Astrocyte of the hippocampus (primary cell): Measurements from ENCODE around the gene MAPK10.
"Not testable (repeated sequence)": the region's sequence is repeated elsewhere in the genome, so short reads cannot be mapped to it uniquely, and the experiment has no call there.

Source experiments
- DNase-seq: peaks from one replicate; pipeline ENCODE4 v3.0.0; 2011; ENCODE audit warnings: low read depth, low spot score

MAPK10 gene

DNA sequence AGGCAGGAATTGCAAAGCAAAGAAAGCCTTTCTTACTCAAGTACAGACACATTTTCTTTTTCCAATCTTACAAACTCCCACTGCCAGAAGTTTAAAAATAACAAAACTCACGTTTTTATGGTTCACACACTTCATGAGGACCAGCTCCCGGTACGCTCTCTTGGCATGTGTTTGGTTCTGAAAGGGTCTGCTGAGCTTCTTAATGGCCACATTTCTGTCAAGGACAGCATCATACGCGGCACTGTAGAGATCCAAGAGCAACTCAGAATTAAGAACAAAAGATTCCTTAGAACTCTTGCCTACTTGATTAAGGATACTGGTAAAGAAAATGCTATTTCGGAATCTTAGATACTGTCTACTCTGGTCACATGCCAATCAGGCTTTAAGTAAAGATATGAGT lies 252.7 kb downstream of the MAPK10 start:
- no peak for DNase-seq

DNA sequence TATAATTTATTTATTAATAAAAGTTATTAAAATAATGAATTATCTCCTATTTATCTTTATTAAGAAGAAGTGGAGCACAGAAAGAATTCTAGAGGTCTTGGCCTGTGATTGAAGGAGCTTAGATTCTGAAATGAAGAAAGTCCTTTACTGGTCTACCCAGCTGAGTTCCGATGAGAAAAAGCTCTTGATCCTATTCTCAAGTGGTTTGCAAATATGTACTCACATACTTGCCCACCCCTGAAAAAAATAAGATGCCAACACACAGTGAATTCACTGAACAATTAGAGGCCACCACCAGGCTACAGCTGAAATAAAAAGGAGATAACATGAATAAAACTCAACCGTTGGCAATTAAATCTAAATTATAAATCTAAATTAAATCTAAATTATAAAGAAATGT lies 253.4 kb downstream of the MAPK10 start:
- no peak for DNase-seq

DNA sequence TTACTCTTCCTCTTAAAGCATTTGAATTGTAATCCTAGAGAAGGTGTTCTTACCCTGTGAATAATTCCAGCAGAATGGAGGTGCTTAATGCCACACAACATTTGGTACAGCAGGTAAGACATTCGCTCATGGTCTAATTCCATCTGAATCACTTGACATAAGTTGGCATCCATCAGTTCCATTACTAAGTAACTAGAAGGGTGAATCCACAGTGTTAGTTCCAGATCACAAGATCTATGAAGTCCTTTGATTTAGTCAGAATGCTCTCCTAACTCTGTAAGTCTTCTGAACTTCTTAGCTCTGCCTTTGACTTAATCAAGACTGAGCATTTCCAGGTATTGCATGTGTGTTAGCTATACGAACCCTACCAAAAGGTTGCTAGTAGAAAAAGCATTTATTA lies 258.0 kb downstream of the MAPK10 start:
- no peak for DNase-seq

DNA sequence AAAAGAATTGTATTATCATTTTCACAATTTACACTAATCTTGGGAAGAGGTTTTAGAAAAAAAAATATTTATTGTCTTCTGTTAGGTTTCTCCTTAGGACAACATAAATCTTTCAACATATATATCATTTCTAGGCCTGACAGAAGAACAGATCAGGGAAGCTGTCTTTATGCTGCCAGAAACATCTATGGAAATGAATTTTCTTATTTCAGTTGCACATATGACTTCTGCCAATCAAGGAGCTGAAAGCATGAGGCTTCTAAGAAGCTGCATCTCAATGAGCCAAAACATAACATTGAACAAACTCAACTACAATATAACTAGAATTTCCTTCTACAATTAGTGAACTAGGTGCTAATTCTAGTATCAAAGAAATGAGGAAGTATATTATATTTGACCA lies 258.4 kb downstream of the MAPK10 start:
- no peak for DNase-seq

DNA sequence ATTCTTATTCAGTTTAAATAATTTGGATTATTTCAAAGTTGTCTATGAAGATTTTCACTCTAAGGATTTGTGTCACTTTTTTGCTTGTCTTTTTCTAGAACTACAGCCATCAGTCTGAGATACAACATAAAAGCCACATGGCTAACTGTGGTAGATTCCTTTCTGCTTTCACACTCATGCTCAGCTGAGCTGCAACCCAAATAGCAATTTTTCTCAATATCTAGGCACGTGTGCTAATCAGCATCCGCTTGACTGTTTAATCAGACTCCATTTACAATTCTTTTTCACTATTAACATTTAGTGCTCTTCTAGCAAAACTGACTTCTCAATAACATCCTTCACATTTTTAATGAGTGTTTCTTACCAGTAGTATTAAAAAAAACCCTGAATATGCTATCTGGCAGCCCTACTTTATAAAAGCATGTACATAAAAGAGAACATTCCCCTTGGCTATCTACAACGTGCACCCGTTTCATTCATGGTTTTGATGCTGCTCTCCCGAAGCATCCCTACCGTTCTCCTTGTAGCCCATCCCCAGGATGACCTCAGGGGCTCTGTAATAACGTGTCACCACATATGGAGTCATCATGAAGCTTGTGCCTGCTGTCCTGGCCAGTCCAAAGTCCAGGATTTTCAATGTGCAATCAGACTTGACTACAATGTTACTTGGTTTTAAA lies 259.2 kb downstream of the MAPK10 start:
- DNase-seq, result no peak

DNA sequence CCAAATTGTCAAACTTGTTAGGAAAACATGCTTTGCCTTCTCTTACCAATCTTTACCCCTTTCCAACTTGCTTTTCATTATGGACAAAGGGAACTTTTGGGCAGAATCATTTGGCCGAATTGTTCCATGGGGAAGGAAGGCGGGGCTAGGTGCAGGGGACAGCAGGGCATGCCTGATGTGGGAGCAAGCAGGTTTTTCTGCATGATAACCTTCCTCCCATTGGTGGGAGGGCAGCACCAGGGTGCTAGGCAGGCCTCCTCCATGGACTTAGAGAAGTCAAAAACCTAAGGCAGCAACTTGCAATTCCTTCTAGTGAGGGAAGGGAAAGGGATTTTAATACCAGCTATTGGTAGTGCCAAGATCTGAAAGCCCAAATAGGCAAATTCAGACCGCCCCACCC lies 260.5 kb downstream of the MAPK10 start:
- DNase-seq, result no peak

DNA sequence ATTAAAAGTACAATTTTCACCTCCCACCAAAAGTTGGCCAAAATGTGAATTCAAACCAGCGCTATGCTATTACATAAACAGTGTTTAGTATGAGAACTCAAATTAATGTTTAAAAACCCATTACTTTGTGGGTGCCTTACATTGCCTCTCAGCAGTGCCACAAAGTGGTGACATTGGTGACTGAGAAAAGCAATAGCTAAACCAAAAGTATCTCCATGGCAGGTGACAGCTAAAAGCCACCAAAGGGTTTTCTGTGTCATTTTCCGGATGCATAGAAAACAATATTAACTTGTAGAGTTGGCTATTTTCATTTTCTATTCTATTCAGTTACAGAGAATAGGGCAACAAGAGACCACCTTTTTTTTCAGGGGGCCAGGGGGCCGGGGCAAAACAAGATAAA lies 261.2 kb downstream of the MAPK10 start:
- DNase-seq, result no peak

DNA sequence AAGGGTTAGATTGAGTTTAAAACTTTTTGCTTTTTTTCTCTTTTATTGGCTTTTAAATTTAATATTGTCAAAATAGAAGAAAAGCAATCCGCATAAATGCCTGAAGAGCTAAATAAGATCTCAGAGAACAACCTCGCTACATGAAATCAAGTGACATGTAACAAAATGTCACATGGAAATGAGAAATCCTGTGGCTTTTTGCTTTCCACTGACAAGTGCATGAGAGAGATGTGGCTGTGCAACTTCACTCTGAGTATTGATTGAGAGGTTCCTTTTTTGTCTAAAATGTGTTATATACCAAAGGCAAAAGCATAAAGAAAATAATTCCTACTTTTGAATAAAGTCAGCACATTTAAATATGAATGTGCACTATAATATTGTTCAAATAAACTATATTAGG lies 263.5 kb downstream of the MAPK10 start:
- no peak for DNase-seq

DNA sequence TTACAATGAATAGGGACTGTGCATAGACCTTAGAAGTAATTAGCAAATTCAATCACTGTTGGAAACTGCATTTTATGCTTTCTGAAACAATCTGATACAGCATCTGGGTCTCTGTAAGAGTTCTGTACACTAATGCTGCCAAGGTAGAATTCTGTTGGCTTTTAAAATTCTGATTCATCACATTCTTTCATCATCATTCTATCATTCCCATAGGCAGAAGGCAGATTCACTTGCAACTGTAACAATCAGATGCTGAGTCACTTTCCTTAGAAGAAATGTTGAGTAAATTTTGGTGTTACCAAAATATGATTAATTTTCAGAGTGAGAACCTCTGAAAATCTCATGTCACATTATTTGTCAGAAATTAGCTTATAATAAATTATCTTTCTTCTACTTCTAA lies 267.2 kb downstream of the MAPK10 start:
- peak; percentile 27 for DNase-seq

DNA sequence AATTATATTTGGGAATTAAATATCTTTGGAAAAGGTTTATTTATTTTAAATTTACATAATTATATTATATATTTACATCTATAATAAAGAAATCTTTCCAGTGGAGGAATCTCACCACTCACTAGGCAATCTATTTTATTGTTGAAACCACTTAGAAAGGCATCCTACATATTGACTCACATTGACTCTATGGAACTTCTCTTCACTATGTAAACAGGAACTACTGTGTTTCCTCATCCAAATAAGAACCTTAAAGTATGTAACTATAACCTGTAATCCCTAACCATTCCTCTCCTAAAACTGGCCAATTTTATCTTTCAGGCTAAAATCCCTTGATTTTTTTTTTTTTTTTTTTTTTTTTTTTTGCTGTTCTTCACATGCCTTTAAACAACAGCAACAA lies 268.7 kb downstream of the MAPK10 start:
- DNase-seq, result no peak

DNA sequence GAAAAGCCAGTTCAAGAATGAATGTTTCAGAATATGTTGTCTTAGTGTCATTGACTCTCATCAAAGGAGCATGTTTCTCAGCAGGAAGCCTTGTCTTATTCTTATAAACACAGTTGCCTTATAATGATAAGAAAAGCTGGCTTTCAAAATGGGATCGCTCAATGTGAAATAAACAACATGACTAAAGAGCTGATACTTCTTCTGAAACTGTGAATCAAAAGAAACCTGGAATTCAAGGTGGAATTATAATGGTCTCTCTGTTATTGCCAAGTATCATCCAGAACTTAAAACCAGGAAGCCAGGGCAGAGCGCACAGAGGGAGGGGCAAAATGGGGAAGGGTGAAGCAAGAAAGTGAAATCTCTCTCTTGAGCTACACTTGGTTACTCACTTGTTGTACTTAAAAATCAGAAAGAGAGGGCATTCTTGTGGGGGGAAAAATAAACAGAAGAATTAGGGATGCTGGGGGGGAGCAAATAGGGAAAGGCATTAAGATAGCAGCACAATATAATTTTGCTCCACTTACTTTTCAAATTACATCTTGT lies 270.0 kb downstream of the MAPK10 start:
- DNase-seq, result no peak

DNA sequence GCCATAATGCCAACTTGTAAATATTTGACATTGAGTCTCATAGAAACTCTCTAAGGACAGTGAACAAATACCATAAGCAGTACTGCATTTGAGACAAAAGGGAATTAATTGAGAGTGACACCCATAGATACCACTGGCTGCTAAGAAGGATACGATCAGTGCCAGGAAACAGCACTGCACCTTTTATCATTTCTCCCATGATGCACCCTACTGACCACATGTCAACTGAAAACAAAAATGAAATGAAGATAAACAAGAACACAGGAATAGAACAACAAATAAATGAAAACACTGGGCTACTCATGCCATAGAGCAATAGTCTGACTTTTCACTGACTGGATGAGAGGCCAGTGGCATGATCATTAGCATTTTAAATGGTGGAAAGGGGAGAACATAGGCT lies 270.8 kb downstream of the MAPK10 start:
- DNase-seq, result no peak

DNA sequence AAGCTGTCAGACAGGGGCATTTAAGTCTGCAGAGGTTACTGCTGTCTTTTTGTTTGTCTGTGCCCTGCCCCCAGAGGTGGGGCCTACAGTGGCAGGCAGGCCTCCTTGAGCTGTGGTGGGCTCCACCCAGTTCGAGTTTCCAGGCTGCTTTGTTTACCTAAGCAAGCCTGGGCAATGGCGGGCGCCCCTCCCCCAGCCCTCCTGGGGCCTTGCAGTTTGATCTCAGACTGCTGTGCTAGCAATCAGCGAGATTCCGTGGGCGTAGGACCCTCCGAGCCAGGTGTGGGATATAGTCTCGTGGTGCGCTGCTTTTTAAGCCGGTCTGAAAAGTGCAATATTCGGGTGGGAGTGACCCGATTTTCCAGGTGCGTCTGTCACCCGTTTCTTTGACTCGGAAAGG lies 284.1 kb downstream of the MAPK10 start:
- DNase-seq, result not testable (repeated sequence)

DNA sequence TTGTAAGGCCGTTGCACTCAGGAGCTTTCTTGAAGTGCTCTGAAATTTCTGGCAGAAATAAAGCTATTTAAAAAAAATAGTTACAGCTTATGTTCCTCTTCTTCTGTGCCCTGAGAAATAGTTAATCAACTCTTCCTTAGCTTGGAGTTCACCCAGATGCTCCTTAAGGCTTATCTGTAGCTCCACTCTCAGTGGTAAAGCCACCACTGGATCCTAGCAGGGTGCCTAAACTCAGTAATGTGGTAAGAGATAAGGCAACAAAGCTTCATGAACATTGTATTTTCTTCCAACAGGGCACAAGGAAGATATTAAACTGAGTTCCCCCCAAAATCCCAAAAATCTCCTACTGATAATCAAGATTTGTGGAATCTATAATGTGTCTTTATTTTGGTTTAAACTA lies 299.5 kb downstream of the MAPK10 start:
- no peak for DNase-seq

DNA sequence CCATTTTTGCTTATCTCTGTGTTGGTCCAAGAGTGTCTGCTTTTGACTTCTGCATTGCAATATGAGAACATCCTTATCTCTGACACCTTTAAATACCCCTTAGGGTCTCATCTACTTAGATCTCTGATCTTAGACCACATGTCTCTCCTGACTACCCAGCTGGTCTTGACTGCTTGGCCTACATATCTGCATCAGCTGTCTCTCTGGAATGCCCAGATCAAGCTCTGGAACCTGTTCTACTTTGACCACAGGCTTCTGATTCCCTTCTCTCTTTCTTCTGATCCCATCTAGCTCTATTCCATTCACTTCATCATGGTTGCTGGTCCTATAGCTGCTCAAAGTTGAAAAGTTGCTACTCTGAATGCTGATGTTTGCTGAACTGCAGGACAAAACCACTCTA lies 301.2 kb downstream of the MAPK10 start:
- no peak for DNase-seq

DNA sequence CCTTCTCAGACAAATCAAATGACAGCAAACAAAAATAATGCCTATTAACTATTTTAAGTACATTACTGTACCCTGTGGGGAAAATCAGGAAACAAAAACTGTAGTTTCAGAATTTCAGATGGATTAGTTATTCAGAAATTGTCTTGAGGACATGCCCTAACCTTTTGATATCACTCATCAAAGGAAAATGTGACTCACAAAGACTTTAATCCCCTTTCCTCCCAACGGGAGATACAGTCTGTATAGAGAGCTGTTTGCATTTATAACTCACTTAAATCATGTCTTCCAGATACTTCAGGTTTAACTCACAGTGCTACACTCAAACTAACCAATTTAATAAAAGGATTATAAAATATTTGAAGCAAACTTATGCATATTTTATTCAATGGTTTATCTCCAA lies 304.0 kb downstream of the MAPK10 start:
- DNase-seq, result no peak

DNA sequence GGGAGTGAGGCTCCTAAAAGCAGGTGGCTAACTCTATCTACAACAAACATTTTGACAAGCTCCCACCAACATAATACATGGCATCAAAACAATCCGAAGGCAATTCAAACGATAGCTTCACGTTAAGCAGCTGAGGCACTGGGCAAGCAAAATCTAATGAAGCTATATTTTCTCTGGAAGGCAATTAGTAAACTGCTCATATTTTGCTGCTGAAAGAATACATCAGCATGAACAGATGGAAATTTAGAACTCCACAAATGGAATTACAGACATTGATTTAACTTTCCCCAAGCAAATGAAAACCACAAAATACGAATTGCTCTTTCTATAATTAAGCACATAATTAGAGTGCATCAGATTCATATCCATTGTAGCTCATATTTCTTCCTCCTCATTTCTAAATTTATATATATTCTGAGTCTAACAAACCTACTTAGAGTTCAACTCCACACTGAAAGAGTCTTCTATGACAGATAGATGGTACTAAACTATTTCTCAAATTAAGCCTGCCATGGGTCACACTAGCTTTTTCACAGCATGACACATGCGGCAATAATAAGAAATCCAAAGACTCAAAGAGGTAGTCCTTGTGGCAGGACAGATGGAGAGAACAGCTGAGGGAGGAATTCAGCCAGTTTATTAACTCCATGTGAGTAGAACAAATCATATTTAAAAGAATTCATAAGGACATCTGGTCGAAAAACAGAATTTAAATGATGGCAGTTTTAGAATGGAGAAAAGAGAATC lies 305.4 kb downstream of the MAPK10 start:
- DNase-seq, result no peak

DNA sequence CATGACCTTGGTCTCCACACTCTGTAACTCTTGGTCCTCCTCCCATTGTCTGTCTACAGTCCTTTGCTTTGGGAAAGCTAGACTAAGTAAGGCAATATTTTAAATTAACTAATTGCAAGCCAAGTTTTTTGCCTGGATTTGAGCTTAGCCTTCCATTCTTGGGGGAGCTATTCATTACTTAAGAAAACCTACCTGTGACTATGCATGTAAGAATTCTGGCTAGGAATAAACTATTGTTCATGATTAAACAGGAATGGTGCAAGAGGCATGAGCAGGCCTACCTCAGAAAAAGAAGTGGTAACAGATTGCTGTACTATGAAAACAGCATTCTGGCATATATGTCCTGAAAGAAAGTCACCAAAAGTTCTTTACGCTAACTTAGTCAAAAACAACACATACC lies 309.4 kb downstream of the MAPK10 start:
- no peak for DNase-seq

DNA sequence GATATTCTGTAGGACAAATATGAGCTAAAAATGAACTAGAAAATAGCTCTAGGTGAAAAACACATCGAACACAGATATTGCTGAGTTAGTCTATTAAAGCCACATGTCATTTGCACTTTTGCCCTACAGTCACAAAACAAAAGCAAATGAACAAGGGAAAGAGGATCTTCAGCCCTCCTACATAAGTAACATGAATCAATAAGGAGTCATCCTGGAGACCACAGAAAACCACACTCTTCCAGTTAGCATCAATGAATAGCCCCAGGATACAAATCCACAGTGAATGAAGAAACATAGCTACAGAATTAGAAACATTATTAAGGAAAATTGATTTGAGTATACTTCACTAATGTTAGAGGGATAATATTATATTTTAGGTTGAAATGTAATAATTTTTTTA lies 311.4 kb downstream of the MAPK10 start:
- DNase-seq, result no peak

DNA sequence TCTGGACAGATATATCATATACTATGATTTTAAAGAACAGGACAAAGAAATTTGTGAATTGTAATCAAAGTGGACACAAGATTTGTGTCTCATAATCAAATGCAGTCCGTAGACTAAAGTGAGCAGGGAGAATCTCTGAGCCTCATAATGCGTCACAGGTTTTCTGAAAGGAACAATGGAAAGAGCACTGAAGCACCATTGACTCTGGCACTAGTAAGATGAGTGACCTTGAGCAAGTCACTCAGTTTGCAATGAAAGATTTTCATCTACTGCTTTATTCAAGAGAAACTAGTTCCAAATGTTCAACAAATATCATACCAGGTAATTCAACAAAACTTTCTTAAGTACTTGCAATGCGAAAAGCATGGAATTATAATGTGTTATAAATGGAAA lies 315.3 kb downstream of the MAPK10 start:
- DNase-seq, result no peak

DNA sequence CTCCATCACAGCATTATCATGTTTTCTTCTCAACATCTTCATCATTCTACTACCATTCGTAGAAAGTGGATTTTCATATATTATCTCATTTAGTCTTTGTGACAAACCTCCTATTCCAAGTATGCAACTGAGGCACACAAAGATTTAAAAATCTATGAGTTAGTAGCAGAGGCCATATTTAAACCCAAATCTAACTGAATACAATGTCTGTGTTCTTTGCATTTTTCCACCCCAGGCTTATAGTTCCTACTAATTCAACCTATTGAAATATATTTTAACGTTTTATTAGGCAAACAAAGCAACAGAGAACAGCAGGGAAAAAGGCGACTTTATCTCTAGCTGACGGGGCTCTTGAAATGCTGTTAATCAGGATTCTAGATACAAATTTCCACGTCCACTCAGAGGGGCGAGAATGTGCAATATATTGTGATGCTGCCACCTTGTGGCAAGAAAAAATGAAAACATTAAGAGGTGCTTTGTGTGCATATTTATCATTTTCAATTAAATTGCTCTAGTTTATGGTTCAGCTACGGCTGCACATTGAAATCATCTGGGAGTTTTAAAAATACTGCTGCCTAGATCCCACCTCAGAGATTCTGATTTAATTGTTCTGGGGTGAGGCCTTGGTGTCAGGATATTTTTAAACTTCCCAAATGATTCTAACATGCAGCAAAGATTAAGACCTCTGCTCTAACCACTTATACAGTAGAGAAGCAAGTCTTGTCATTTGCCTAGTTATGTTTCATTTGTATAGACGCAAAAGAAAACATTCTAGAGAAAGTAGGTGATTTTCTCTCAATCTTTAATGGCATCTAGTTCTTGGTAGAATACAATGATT lies 315.9 kb downstream of the MAPK10 start:
- peak; percentile 79 for DNase-seq

DNA sequence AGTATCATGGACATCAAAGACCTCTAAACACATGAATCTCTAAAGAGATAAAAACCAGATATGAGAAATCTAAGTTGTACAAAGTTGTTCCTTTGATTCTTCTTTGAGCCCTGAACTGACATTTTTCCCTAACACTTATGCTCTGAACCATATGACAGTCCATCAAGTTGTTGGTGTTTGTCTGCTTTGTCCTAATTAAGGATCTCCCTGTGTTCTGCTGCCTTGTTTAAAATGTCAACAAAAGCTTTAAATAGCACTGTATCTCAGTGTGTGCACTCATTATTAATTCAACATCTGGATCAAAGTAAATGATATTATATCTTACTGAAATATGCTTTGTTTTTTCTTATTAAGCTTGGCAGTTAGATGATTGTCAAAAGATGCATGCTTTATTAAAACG lies 321.8 kb downstream of the MAPK10 start:
- DNase-seq, result no peak
